Lower lobe of right lung (tissue), 2 donors: ENCODE data around the gene UBASH3A. TPM values are rescaled to one million over a fixed set of nuclear protein-coding genes. Genes with fewer than 3 reads are reported as not detected.

ENCODE experiments used
- ATAC-seq, 2 donors: fragments of 200-7000 bp; cut with Tn5 transposase; one replicate each; pipeline ENCODE4 v1.9.1; 2020 to 2022; ENCODE audit warnings: mild to moderate bottlenecking in 2 of 2, moderate library complexity in 2 of 2
- DNase-seq: peaks from one replicate; pipeline ENCODE4 v3.0.0-alpha.2; 2020
- H3K27ac ChIP-seq: fragments of 200-600 bp; one replicate; pipeline ENCODE4 v1.8.0; 2022
- H3K27me3 ChIP-seq: fragments of 200-600 bp; one replicate; pipeline ENCODE4 v1.8.0; 2022; ENCODE audit warnings: low read depth
- H3K36me3 ChIP-seq: fragments of 200-600 bp; one replicate; pipeline ENCODE4 v1.8.0; 2022; ENCODE audit warnings: mild to moderate bottlenecking
- H3K4me1 ChIP-seq: fragments of 200-600 bp; one replicate; pipeline ENCODE4 v1.8.0; 2022
- H3K4me3 ChIP-seq: fragments of 200-600 bp; one replicate; pipeline ENCODE4 v1.8.0; 2022; ENCODE audit warnings: mild to moderate bottlenecking
- H3K9me3 ChIP-seq: fragments of 200-600 bp; one replicate; pipeline ENCODE4 v1.8.0; 2022
- intact Hi-C: fragments of 100-400 bp; cut with DNase I; formaldehyde crosslinking; loops from one replicate; pipeline ENCODE4 v1.11.0; 2022
- total RNA-seq: library from RNA; stranded (reverse); fragmentation: NEBNext Ultra II Directional; extraction: Animal tissue kit (Norgen Biotek cat#: 25700); gene quantifications from one replicate; pipeline ENCODE4 v1.2.1, GENCODE V29; 2021
- TF ChIP-seq, protein P1 (sequence below): fragments of 200-600 bp; IDR thresholded peaks from one replicate; pipeline ENCODE4 v1.8.0; 2022; ENCODE audit warnings: antibody characterized with exemption, mild to moderate bottlenecking
- donor health status: DM: no; HTN: yes; CAD: no; lungs with severe emphysema.

The UBASH3A gene
- total RNA-seq, 1 donor from 2014 or later, result 1.2 TPM

DNA sequence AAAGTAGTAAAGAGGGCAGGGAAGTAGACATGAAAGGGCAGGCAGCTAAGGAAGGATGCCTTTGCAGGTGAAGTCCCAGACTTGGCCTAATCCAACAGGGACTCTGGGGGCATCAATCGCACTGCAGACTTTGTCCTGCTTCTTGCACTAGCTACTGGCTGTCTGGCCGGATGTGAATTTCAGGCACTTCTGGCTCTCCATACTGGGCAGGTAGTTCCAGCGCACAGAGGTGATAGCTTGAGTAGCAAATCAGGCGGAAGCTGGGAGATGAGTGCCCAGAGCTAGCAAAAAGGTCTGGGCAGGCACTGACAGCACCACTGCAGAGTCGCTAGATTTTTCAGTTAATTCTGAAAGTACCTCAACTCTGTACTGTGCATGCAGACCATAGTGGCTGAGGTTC lies 91.3 kb downstream of the UBASH3A start:
- H3K4me3 ChIP-seq, result peak overlapping the region; percentile 74
- TF ChIP-seq, protein P1, sequence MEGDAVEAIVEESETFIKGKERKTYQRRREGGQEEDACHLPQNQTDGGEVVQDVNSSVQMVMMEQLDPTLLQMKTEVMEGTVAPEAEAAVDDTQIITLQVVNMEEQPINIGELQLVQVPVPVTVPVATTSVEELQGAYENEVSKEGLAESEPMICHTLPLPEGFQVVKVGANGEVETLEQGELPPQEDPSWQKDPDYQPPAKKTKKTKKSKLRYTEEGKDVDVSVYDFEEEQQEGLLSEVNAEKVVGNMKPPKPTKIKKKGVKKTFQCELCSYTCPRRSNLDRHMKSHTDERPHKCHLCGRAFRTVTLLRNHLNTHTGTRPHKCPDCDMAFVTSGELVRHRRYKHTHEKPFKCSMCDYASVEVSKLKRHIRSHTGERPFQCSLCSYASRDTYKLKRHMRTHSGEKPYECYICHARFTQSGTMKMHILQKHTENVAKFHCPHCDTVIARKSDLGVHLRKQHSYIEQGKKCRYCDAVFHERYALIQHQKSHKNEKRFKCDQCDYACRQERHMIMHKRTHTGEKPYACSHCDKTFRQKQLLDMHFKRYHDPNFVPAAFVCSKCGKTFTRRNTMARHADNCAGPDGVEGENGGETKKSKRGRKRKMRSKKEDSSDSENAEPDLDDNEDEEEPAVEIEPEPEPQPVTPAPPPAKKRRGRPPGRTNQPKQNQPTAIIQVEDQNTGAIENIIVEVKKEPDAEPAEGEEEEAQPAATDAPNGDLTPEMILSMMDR, result no peak
- H3K9me3 ChIP-seq, result no peaks in the 10 kb centered on the region
- DNase-seq (no peak), ATAC-seq (no peak)
- H3K4me1 ChIP-seq, result peaks cover 7% of the 10 kb centered on the region
- no peaks in the 10 kb centered on the region for H3K27me3 ChIP-seq
- intact Hi-C loops, result no loop called here
- H3K27ac ChIP-seq, result no peak overlapping the region
- H3K36me3 ChIP-seq, result no peaks in the 10 kb centered on the region

DNA sequence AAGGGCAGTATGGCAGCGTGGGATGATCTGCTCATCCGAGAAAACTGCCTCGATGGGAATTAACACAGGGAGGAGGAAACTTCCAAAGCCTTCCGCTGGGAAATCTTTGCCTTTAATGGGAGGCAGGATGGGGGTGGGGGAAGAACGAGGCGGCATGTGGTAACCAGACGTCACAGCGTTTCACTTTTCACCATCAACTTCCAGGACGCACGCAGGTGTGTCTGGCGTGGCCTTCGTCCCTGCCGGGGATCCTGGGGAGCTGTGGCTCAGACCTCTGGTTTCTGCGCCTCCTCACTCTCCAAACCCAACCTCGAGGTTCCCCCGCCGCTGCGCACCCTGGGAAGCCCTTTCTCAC lies 92.0 kb downstream of the UBASH3A start:
- Histone ChIP-seq H3K27ac (peak overlapping the region; percentile 86), H3K27me3 (no peaks in the 10 kb centered on the region), H3K4me3 (peak overlapping the region; percentile 74), H3K4me1 (peaks cover 7% of the 10 kb centered on the region), H3K9me3 (no peaks in the 10 kb centered on the region), H3K36me3 (no peaks in the 10 kb centered on the region)
- ATAC-seq, result peak in 1 of 2 donors; percentile 29
- intact Hi-C loops, result no loop called here
- TF ChIP-seq, protein P1, result no peak
- DNase-seq, result no peak

DNA sequence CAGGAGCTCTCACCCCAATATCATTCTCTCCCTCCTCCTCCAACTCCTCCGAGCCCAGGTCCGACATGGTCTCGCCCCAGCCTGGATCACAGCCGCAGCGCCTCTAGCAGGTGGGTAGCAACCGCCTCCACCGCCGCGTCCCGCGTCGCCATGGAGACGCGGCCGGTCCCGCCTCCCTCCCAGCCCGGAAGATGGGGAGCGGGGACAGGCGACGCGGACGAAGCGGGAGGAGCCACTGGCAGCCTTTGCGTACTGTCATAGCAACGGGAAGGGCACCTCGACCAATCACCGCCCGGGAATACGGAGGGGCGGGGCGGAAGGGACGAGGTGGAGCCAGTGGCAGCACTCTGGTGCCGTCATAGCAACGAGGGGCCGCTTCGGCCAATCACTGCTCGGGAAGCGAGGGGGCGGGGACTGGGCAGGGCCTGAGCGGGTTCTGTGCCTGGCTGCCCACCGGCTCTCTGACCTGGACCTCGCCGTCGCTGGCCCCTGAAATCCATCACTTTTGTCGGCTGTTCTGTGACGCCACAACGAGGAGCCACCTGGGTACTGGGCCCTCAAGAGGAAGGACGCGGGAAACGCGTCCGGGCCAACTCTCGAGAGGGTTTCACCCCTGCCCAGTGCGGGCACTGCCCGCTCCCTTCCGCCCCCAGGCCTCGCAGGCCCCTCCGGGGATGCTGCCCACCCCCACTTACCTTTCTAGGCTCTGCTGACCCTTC lies 92.6 kb downstream of the UBASH3A start, which contains the start of gene RSPH1:
Gene RSPH1, minus strand, starts transcription at position 105 of the 719 bp plus-strand sequence. Its CDS starts 38 bp downstream, at position 67.
- Histone ChIP-seq H3K27me3 (no peaks in the 10 kb centered on the region), H3K36me3 (no peaks in the 10 kb centered on the region), H3K4me3 (peak within 1 kb of the TSS; percentile 74), H3K27ac (peak within 1 kb of the TSS; percentile 86), H3K9me3 (no peaks in the 10 kb centered on the region), H3K4me1 (peaks cover 7% of the 10 kb centered on the region)
- peak; percentile 99 for DNase-seq
- intact Hi-C loops, result no loop called here
- peak; percentile 97 to 99 for ATAC-seq
- TF ChIP-seq, protein P1, result no peak

DNA sequence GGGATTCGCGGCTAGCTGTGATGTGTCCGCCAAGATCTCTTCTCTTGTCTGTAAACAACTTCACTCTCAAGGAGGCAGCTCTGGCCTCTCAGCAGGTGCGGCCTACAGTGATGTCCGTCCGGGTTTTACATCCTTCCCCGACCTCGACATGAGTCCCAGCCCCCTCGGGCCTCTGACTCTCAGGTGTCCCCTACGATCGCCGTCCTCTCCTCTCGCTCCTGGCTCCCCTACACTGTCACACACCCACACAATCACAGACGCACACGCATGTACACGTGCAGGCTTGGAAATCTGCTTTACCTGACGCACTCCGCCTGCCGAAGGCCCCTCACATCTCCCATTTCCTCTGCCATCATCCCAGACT lies 93.1 kb downstream of the UBASH3A start:
- TF ChIP-seq, protein P1, result no peak
- ATAC-seq (peak; percentile 31 to 43), DNase-seq (peak; percentile 67)
- H3K4me1 ChIP-seq, result peaks cover 7% of the 10 kb centered on the region
- H3K27ac ChIP-seq, result peak overlapping the region; percentile 86
- H3K4me3 ChIP-seq, result peak overlapping the region; percentile 74
- H3K9me3 ChIP-seq, result no peaks in the 10 kb centered on the region
- intact Hi-C loops, result no loop called here
- H3K27me3 ChIP-seq, result no peaks in the 10 kb centered on the region
- no peaks in the 10 kb centered on the region for H3K36me3 ChIP-seq

Other genes with a start within 250 kb of the UBASH3A start
- 74.9 TPM for gene ABCG1, start 184.8 kb upstream of the UBASH3A start, total RNA-seq
- gene TFF3, start 88.5 kb upstream of the UBASH3A start, total RNA-seq, result 19.0 TPM
- not detected for gene TFF2, start 52.9 kb upstream of the UBASH3A start, total RNA-seq
- not detected for gene TFF1, start 37.4 kb upstream of the UBASH3A start, total RNA-seq
- gene TMPRSS3, start 7.8 kb upstream of the UBASH3A start, total RNA-seq, result 3.8 TPM
- gene RSPH1, start 92.3 kb downstream of the UBASH3A start, total RNA-seq, result 18.1 TPM
- gene SLC37A1, start 110.0 kb downstream of the UBASH3A start, total RNA-seq, result 28.9 TPM
- 12.8 TPM for gene PDE9A, start 249.7 kb downstream of the UBASH3A start, total RNA-seq